H9 (cell line): ENCODE measurements around the gene IFFO2. TPM values are rescaled to one million over a fixed set of nuclear protein-coding genes. Genes with fewer than 3 reads are reported as not detected.

Experiments
- DNase-seq: peaks from one replicate; pipeline ENCODE4 v3.0.0-alpha.2; 2017
- H2AFZ ChIP-seq: one replicate; pipeline ENCODE4 v1.6.1; 2013; ENCODE audit warnings: mild to moderate bottlenecking, low read length, control low read depth, moderate library complexity
- H2AK5ac ChIP-seq: 2 replicates; pipeline ENCODE4 v1.6.1; 2013; ENCODE audit warnings: low read length, control low read depth, mixed read lengths; ENCODE audit not compliant: insufficient read length
- H2BK120ac ChIP-seq: one replicate; pipeline ENCODE4 v1.6.1; 2013; ENCODE audit warnings: low read depth, mild to moderate bottlenecking, low read length, control low read depth, inconsistent platforms; ENCODE audit not compliant: poor library complexity, severe bottlenecking
- H2BK12ac ChIP-seq: 2 replicates; pipeline ENCODE4 v1.6.1; 2013; ENCODE audit warnings: low read length, control low read depth, mixed read lengths, low read depth; ENCODE audit not compliant: insufficient read length
- H2BK15ac ChIP-seq: 2 replicates; pipeline ENCODE4 v1.6.1; 2013; ENCODE audit warnings: low read depth, low read length, control low read depth
- H2BK20ac ChIP-seq: one replicate; pipeline ENCODE4 v1.6.1; 2013; ENCODE audit warnings: low read depth, mild to moderate bottlenecking, low read length, control low read depth, inconsistent platforms; ENCODE audit not compliant: poor library complexity, severe bottlenecking
- H2BK5ac ChIP-seq: 2 replicates; pipeline ENCODE4 v1.6.1; 2013; ENCODE audit warnings: low read length, control low read depth, mixed read lengths; ENCODE audit not compliant: insufficient read length
- H3K14ac ChIP-seq: 2 replicates; pipeline ENCODE4 v1.6.1; 2013; ENCODE audit warnings: low read length, control low read depth; ENCODE audit not compliant: insufficient read depth
- H3K18ac ChIP-seq: 2 replicates; pipeline ENCODE4 v1.6.1; 2013; ENCODE audit warnings: low read depth, mild to moderate bottlenecking, mixed read lengths, low read length, control low read depth; ENCODE audit not compliant: insufficient read length
- H3K23ac ChIP-seq: 2 replicates; pipeline ENCODE4 v1.6.1; 2013; ENCODE audit warnings: low read length, control low read depth, mixed read lengths, low read depth; ENCODE audit not compliant: insufficient read length
- H3K23me2 ChIP-seq: 2 replicates; pipeline ENCODE4 v1.6.1; 2013; ENCODE audit warnings: low read depth, mild to moderate bottlenecking, mixed read lengths, low read length, control low read depth; ENCODE audit not compliant: insufficient read length, poor library complexity, severe bottlenecking
- H3K27ac ChIP-seq: 2 replicates; pipeline ENCODE4 v1.5.1; 2013; ENCODE audit warnings: low read length, control low read depth, mixed read lengths, low read depth; ENCODE audit not compliant: insufficient read length
- H3K27me3 ChIP-seq: 2 replicates; pipeline ENCODE4 v1.6.1; 2013; ENCODE audit warnings: low read length, control low read depth, inconsistent platforms; ENCODE audit not compliant: insufficient read depth
- H3K4ac ChIP-seq: 2 replicates; pipeline ENCODE4 v1.6.1; 2013; ENCODE audit warnings: low read depth, mild to moderate bottlenecking, control low read depth, inconsistent platforms, low read length, moderate library complexity
- H3K4me1 ChIP-seq: 2 replicates; pipeline ENCODE4 v1.6.1; 2013; ENCODE audit warnings: low read length, control low read depth, inconsistent platforms; ENCODE audit not compliant: insufficient read depth
- H3K4me2 ChIP-seq: 2 replicates; pipeline ENCODE4 v1.6.1; 2013; ENCODE audit warnings: low read length, control low read depth, mixed read lengths; ENCODE audit not compliant: insufficient read length, insufficient read depth
- H3K56ac ChIP-seq: 2 replicates; pipeline ENCODE4 v1.6.1; 2013; ENCODE audit warnings: low read depth, mild to moderate bottlenecking, mixed read lengths, low read length, control low read depth; ENCODE audit not compliant: insufficient read length
- H3K79me1 ChIP-seq: 2 replicates; pipeline ENCODE4 v1.6.1; 2013; ENCODE audit warnings: low read depth, mild to moderate bottlenecking, moderate library complexity, low read length, control low read depth, inconsistent platforms; ENCODE audit not compliant: insufficient read depth, poor library complexity, severe bottlenecking
- H3K79me2 ChIP-seq: 2 replicates; pipeline ENCODE4 v1.6.1; 2013; ENCODE audit warnings: low read length, control low read depth, inconsistent platforms; ENCODE audit not compliant: insufficient read depth
- H3K9ac ChIP-seq: 2 replicates; pipeline ENCODE4 v1.6.1; 2013; ENCODE audit warnings: low read length, control low read depth, mixed read lengths; ENCODE audit not compliant: insufficient read length; ENCODE audit errors: extremely low read depth
- H3K9me3 ChIP-seq: one replicate; pipeline ENCODE4 v1.6.1; 2013; ENCODE audit warnings: low read depth, low read length, inconsistent platforms; ENCODE audit not compliant: control insufficient read depth
- H3T11ph ChIP-seq: one replicate; pipeline ENCODE4 v1.6.1; 2013; ENCODE audit warnings: mild to moderate bottlenecking, low read length, control low read depth, inconsistent platforms
- H4K20me1 ChIP-seq: one replicate; pipeline ENCODE4 v1.6.1; 2013; ENCODE audit not compliant: control insufficient read depth, insufficient read length, insufficient read depth
- H4K5ac ChIP-seq: 2 replicates; pipeline ENCODE4 v1.6.1; 2013; ENCODE audit warnings: low read depth, mild to moderate bottlenecking, mixed read lengths, low read length, control low read depth; ENCODE audit not compliant: insufficient read length
- H4K8ac ChIP-seq: replicated peaks from 2 replicates; pipeline ENCODE4 v1.6.1; 2013; ENCODE audit warnings: low read length, control low read depth, mixed read lengths, low read depth; ENCODE audit not compliant: insufficient read length
- H4K91ac ChIP-seq: 2 replicates; pipeline ENCODE4 v1.6.1; 2013; ENCODE audit warnings: low read depth, mild to moderate bottlenecking, moderate library complexity, mixed read lengths, low read length, control low read depth; ENCODE audit not compliant: insufficient read length
- H3K27ac Mint-ChIP-seq, 3 experiments: 2 replicates in 2 of 3; 3 replicates in 1 of 3; pipeline ENCODE4 v1.8.0; 2020 to 2021; ENCODE audit warnings: mixed read lengths in 3 of 3, mild to moderate bottlenecking in 1 of 3, moderate library complexity in 1 of 3
- H3K27me3 Mint-ChIP-seq: 2 replicates; pipeline ENCODE4 v1.8.0; 2021; ENCODE audit warnings: low read depth, mild to moderate bottlenecking, moderate library complexity, mixed read lengths
- H3K36me3 Mint-ChIP-seq, 3 experiments: 2 replicates in 2 of 3; 3 replicates in 1 of 3; pipeline ENCODE4 v1.8.0; 2020 to 2021; ENCODE audit warnings: low read depth in 3 of 3, mixed read lengths in 3 of 3; ENCODE audit not compliant: insufficient read depth in 1 of 3
- H3K4me1 Mint-ChIP-seq, 2 experiments: 2 replicates each; pipeline ENCODE4 v1.8.0; 2020; ENCODE audit warnings: mixed read lengths in 2 of 2
- H3K4me3 Mint-ChIP-seq, 2 experiments: 2 replicates in 1 of 2; 3 replicates in 1 of 2; pipeline ENCODE4 v1.8.0; 2020 to 2021; ENCODE audit warnings: mild to moderate bottlenecking in 2 of 2, mixed read lengths in 2 of 2, moderate library complexity in 1 of 2
- H3K9me3 Mint-ChIP-seq, 2 experiments: 2 replicates in 1 of 2; 3 replicates in 1 of 2; pipeline ENCODE4 v1.8.0; 2020; ENCODE audit warnings: mild to moderate bottlenecking in 2 of 2, mixed read lengths in 2 of 2, moderate library complexity in 1 of 2
- WGBS: extraction: QIAGEN DNeasy Blood & Tissue Kit; methylation state at CpG from one replicate; pipeline ENCODE4 v1.1.7; 2013; ENCODE audit warnings: missing lambda C conversion rate, low lambda C conversion rate, mixed read lengths; ENCODE audit not compliant: insufficient read length; ENCODE audit errors: extremely low coverage; 5-methylcytosine and 5-hydroxymethylcytosine counted together
- total RNA-seq: library from RNA; stranded (reverse); gene quantifications from 2 replicates; pipeline ENCODE4 v1.2.1, GENCODE V29; 2021
- TF ChIP-seq, protein P1 (sequence below): fragments of 200-600 bp; sonication (generic); conservative IDR thresholded peaks from 3 replicates; pipeline ENCODE4 v1.8.0; 2021; ENCODE audit warnings: antibody characterized with exemption, mild to moderate bottlenecking

Gene IFFO2
- total RNA-seq, 1 experiment from 2014 or later: 3.6 TPM

DNA sequence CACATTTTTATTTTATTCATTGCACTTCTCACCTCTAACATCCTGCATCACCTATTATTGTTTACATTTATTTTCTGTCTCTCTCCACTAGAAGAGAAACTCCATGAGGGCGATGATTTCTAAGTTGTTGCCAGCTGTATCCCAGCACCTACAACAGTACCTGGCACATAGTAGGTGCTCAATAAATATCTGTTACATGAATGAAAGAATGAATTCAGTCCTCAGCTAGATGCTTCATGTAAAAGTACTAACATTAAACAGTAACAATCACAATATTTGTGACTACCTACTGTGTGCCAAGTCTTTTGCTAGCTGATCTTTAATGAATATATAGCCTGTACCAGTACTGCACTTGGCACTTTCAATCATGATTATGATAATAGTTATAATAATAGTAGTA lies 100.0 kb downstream of the IFFO2 start:
- Mint-ChIP-seq H3K4me1 (no peaks in the 10 kb centered on the region), H3K9me3 (no peaks in the 10 kb centered on the region), H3K27ac (no peak overlapping the region), H3K27me3 (peaks cover 25% of the 10 kb centered on the region), H3K4me3 (no peak overlapping the region), H3K36me3 (no peaks in the 10 kb centered on the region)
- no peak overlapping the region for H2BK12ac ChIP-seq
- H3K4ac ChIP-seq: no peak overlapping the region
- no peak overlapping the region for H2BK5ac ChIP-seq
- no peak overlapping the region for H2BK120ac ChIP-seq
- no CpG with 5 or more reads among the region's 1 CpG for WGBS
- H3K27ac ChIP-seq: no peak overlapping the region
- no peaks in the 10 kb centered on the region for H3K9me3 ChIP-seq
- no peaks in the 10 kb centered on the region for H3K79me1 ChIP-seq
- no peak overlapping the region for H2AFZ ChIP-seq
- no peaks in the 10 kb centered on the region for H3K4me1 ChIP-seq
- H3K9ac ChIP-seq: no peak overlapping the region
- H3K27me3 ChIP-seq: no peaks in the 10 kb centered on the region; the same call in 1 of the 2 replicates
- no peak overlapping the region for H3K56ac ChIP-seq
- H4K8ac ChIP-seq: no peak overlapping the region
- no peaks in the 10 kb centered on the region for H4K20me1 ChIP-seq
- no peak overlapping the region for H3K4me2 ChIP-seq
- H2BK15ac ChIP-seq: no peak overlapping the region
- H2BK20ac ChIP-seq: no peak overlapping the region
- H4K5ac ChIP-seq: no peak overlapping the region
- no peak overlapping the region for H3T11ph ChIP-seq
- no peaks in the 10 kb centered on the region for H3K23me2 ChIP-seq
- H2AK5ac ChIP-seq: no peak overlapping the region
- no peak for DNase-seq
- H3K18ac ChIP-seq: no peak overlapping the region
- no peak overlapping the region for H3K14ac ChIP-seq
- H3K79me2 ChIP-seq: no peaks in the 10 kb centered on the region
- TF ChIP-seq, protein P1, sequence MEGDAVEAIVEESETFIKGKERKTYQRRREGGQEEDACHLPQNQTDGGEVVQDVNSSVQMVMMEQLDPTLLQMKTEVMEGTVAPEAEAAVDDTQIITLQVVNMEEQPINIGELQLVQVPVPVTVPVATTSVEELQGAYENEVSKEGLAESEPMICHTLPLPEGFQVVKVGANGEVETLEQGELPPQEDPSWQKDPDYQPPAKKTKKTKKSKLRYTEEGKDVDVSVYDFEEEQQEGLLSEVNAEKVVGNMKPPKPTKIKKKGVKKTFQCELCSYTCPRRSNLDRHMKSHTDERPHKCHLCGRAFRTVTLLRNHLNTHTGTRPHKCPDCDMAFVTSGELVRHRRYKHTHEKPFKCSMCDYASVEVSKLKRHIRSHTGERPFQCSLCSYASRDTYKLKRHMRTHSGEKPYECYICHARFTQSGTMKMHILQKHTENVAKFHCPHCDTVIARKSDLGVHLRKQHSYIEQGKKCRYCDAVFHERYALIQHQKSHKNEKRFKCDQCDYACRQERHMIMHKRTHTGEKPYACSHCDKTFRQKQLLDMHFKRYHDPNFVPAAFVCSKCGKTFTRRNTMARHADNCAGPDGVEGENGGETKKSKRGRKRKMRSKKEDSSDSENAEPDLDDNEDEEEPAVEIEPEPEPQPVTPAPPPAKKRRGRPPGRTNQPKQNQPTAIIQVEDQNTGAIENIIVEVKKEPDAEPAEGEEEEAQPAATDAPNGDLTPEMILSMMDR: no peak
- H3K23ac ChIP-seq: no peak overlapping the region
- H4K91ac ChIP-seq: no peak overlapping the region
